Measurements from ENCODE around the gene ARG2.

ARG2 gene

DNA sequence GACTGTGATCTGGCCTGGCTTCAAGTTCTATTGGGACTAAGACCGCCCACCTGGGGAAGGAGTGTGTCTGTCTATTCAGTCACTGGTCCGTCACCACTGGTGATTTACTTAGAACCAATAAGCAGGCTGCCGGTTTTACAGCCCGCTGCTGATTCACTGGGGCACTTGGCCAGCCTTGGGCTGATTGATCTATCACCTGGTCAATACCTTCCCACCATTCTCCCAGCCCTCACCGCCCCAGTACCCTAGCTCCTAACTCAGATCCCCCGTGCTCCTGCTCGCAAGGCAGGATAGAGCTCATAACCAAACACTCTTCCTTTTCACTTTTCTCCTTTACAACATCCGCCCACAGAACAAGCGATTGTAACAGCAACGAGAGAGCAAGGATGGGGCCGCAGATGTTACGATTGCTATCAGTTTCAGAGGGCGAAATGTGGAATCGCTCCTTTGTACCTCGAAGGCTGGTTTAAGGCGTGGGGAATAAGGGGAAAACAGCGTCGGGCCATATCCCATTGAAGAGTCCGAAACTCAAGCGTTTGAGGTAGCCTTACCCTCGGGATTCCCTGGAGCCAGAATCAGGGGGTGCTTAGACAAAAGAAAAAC, 75.2 kb downstream of the ARG2 start:
- Mint-ChIP-seq H3K9me3 (no peaks in the 10 kb centered on the region), H3K36me3 (ENCODE audit: insufficient read depth) (peaks cover 19% of the 10 kb centered on the region), H3K4me3 (peak overlapping the region; percentile 90 to 91), H3K4me1 (ENCODE audit: low read depth in 2 of 2) (peaks cover 8 to 27% of the 10 kb centered on the region in 2 donors), H3K27me3 (no peaks in the 10 kb centered on the region), H3K27ac (peak overlapping the region; percentile 87 to 91)
- DNase-seq (peak; percentile 43 to 53 (median 48)), ATAC-seq (replicated peaks) (peak; percentile 77)

DNA sequence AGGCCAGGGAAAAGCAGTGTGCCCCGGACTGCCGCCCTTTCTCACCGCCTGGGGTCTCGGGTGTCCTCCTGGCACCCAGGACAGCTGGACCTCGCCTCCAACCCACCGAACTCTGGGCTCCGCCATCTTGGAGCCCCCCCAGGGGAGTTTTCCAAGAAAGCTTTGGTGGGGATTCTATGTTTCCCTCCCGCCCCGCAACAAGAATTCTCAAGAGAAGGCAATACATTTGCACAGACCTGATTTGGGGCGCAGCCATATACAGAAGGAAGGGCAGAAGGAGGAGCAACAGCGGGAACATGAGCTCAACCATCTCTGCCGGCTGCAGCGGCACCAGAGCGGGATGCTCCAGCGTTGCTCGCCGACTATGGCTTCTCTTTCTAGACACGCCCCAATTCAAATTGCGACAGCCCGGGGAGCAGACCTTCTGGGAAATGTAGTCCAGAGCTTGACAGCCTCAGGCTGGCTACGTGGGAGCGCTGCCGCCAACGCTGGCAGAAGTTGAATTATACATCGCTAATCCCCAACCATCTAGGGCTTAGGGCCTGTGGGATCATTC, 75.8 kb downstream of the ARG2 start, which contains the start of gene RDH11:
RDH11 (minus strand) TSS at position 371 of the 556 bp plus-strand sequence; CDS start at position 310, 61 bp downstream.
- H3K9me3 Mint-ChIP-seq: no peaks in the 10 kb centered on the region
- ATAC-seq (replicated peaks): peak; percentile 93
- H3K27ac Mint-ChIP-seq: peak within 1 kb of the TSS; percentile 87 to 91
- peak within 1 kb of the TSS; percentile 90 to 91 for H3K4me3 Mint-ChIP-seq
- H3K4me1 Mint-ChIP-seq (ENCODE audit: low read depth in 2 of 2): peaks cover 8 to 27% of the 10 kb centered on the region in 2 donors
- peak; percentile 72 to 74 (median 72) for DNase-seq
- no peaks in the 10 kb centered on the region for H3K27me3 Mint-ChIP-seq
- peaks cover 16% of the 10 kb centered on the region for H3K36me3 Mint-ChIP-seq (ENCODE audit: insufficient read depth)

DNA sequence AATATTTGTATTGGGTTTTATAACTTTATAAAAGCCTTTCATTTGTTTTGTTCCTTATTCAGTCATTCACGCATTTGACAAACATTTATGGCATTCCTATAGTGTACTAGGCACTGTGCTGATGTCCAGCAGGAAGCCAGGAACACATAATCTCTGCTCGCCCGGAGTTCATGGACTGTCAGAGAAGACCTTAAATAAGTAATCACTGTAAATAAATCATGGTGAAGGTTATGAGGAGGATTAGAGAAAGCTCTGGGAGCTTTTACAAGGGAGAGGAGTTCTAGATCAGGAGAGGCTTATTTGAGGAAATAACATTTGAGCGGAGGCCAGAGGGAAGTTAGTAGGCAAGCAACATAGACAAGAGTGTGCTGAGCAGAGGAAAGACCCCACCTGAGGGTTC, 77.3 kb downstream of the ARG2 start:
- Mint-ChIP-seq H3K27ac (no peak overlapping the region), H3K27me3 (no peaks in the 10 kb centered on the region), H3K4me3 (no peak overlapping the region), H3K9me3 (no peaks in the 10 kb centered on the region), H3K4me1 (ENCODE audit: low read depth in 2 of 2) (peaks cover 7 to 23% of the 10 kb centered on the region in 2 donors), H3K36me3 (ENCODE audit: insufficient read depth) (peaks cover 10% of the 10 kb centered on the region)
- ATAC-seq (replicated peaks): no peak
- DNase-seq: no peak

DNA sequence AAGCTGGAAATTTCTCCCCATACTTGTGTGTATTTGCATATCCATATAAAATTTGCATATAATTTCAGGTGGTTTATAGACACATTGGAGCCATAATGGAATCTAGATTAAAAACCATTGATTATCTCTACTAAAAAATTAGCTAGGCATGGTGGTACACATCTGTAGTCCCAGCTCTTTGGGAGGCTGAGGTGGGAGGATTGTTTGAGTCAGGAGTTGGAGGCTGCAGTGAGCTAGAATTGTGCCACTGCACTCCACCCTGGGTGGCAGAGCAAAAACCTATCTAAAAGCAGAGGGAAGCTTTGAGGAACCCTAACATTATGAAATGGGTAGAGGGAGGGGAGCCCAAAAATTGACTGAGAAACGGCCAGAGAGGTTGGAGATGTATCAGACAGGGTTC, 78.5 kb downstream of the ARG2 start:
- no peak overlapping the region for H3K27ac Mint-ChIP-seq
- no peaks in the 10 kb centered on the region for H3K27me3 Mint-ChIP-seq
- H3K36me3 Mint-ChIP-seq (ENCODE audit: insufficient read depth): peaks cover 6% of the 10 kb centered on the region
- ATAC-seq (replicated peaks) (no peak), DNase-seq (no peak)
- H3K9me3 Mint-ChIP-seq: no peaks in the 10 kb centered on the region
- H3K4me3 Mint-ChIP-seq: no peak overlapping the region
- peaks cover 6 to 14% of the 10 kb centered on the region in 2 donors for H3K4me1 Mint-ChIP-seq (ENCODE audit: low read depth in 2 of 2)

Data from effector memory CD8-positive, alpha-beta T cell (primary cell).